SH-SY5Y (cell line): ENCODE results near the gene SPACA4.

Experiments
- GATA2 ChIP-seq: IDR thresholded peaks from 2 replicates; pipeline ENCODE4 v1.6.1; 2011; ENCODE audit warnings: mild to moderate bottlenecking, low read depth, low read length
- GATA3 ChIP-seq: IDR thresholded peaks from 2 replicates; pipeline ENCODE4 v1.6.1; 2011; ENCODE audit warnings: low read depth, mild to moderate bottlenecking, low read length, moderate library complexity

DNA sequence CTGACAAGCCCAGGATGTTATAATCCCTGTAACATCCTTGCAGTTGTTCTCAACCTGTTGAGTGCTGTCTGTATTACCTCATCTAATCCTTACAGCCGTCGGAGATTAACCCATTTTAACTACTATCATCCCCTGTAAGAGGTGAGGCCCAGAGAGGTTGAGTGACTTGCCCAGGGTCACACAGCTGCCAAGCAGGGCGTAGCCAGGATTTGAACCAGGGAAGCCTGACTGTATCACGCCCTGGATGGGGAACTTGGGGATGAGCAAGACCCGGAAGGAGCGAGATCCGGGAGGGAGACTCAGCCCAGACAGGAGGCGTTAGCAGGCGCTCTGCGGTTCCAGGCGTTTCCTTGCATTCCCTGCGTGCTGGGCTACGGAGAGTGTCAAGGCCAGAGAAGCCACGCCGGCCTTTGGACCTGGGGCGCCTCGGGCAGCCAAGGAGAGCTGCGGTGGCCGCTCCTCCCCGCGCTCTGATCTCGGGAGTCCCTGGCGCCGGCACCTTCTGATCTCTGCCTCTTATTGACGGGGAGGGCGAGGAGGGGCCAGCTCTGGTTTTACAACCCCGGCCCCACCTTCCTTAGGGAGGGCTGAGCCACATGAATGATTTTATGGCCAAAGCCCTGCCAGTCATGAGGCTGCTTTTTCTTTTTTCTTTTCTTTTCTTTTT lies 48.4 kb upstream of the SPACA4 start:
- TF ChIP-seq GATA2, result no peak
- no peak for TF ChIP-seq GATA3
